Fibroblast of lung (primary cell): Measurements from ENCODE around the gene SAMD11.

Source experiments
- EZH2 ChIP-seq: IDR thresholded peaks from 2 replicates; pipeline ENCODE4 v1.5.1; 2012; ENCODE audit warnings: low read length, control low read depth, mild to moderate bottlenecking; ENCODE audit errors: missing control alignments
- TF ChIP-seq, protein P1 (sequence below), 2 donors: IDR thresholded peaks in 1 of 2; conservative IDR thresholded peaks in 1 of 2; 1 replicate in 1 of 2; 2 replicates in 1 of 2; pipeline ENCODE4 v1.5.1; 2011 to 2012; ENCODE audit warnings: low read length in 2 of 2, control low read depth in 1 of 2, inconsistent platforms in 1 of 2, low read depth in 1 of 2, mild to moderate bottlenecking in 1 of 2

DNA sequence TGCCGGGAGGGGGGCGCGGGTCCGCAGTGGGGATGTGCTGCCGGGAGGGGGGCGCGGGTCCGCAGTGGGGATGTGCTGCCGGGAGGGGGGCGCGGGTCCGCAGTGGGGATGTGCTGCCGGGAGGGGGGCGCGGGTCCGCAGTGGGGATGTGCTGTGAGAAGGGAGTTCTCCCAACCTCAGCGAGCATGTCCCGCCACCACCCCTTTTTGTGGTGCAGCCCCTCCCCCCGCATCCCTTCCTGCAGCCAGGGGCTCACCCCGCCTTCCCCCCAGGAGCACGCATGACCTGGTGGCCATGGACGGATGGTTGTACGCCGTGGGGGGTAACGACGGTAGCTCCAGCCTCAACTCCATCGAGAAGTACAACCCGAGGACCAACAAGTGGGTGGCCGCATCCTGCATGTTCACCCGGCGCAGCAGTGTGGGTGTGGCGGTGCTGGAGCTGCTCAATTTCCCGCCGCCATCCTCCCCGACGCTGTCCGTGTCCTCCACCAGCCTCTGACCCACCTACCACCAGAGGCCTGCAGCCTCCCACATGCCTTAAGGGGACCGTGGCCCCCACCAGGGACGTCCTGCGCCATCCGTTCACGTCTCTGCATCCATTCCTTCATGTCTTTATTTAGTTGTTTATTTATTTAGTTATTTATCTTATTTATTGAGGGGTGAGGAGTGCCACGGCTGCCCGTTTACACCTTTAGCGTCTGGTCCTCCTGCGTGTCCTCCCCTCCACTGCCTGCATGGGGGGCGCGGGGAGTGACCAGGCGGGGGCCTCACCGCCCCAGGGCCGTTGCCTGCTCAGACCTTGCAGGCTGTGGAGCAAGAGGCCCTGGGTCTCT is 41.2 kb downstream of the SAMD11 start:
- TF ChIP-seq, protein P1, sequence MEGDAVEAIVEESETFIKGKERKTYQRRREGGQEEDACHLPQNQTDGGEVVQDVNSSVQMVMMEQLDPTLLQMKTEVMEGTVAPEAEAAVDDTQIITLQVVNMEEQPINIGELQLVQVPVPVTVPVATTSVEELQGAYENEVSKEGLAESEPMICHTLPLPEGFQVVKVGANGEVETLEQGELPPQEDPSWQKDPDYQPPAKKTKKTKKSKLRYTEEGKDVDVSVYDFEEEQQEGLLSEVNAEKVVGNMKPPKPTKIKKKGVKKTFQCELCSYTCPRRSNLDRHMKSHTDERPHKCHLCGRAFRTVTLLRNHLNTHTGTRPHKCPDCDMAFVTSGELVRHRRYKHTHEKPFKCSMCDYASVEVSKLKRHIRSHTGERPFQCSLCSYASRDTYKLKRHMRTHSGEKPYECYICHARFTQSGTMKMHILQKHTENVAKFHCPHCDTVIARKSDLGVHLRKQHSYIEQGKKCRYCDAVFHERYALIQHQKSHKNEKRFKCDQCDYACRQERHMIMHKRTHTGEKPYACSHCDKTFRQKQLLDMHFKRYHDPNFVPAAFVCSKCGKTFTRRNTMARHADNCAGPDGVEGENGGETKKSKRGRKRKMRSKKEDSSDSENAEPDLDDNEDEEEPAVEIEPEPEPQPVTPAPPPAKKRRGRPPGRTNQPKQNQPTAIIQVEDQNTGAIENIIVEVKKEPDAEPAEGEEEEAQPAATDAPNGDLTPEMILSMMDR (conservative IDR thresholded peaks at IDR 0.05 in 1 of 2, IDR thresholded peaks at IDR 0.05 in 1 of 2; ENCODE audit: low read depth in 1 of 2, low read length in 2 of 2): no peak
- TF ChIP-seq EZH2: no peak
